HG03280 (cell line): ENCODE results near the gene EIF2B2.

Experiments
- ATAC-seq: cut with Tn5 transposase; IDR thresholded peaks from one replicate; pipeline ENCODE4 v1.9.1; 2021; ENCODE audit warnings: mild to moderate bottlenecking, moderate library complexity; ENCODE audit not compliant: unreplicated experiment

Gene EIF2B2

GRCh38 chr14:74973905-74974363 is 28.8 kb upstream of the EIF2B2 start:
- no peak for ATAC-seq

- no peak for ATAC-seq
These were observed 28.2 kb upstream of the EIF2B2 start for GRCh38 chr14:74974364-74975058.

- ATAC-seq: no peak
These were observed 27.5 kb upstream of the EIF2B2 start for GRCh38 chr14:74975059-74975810.

- no peak for ATAC-seq
These were observed 26.2 kb upstream of the EIF2B2 start for GRCh38 chr14:74976264-74977113.

- no peak for ATAC-seq
These were observed 25.4 kb upstream of the EIF2B2 start for GRCh38 chr14:74977164-74977900.

GRCh38 chr14:74977901-74978385 is 24.8 kb upstream of the EIF2B2 start:
- ATAC-seq: no peak

- no peak for ATAC-seq
These were observed 24.2 kb upstream of the EIF2B2 start for GRCh38 chr14:74978416-74978947.

- no peak for ATAC-seq
These were observed 23.7 kb upstream of the EIF2B2 start for GRCh38 chr14:74979029-74979428.

GRCh38 chr14:74979442-74980397 is 23.0 kb upstream of the EIF2B2 start:
- ATAC-seq: no peak

- ATAC-seq: no peak
These were observed 22.4 kb upstream of the EIF2B2 start for GRCh38 chr14:74980398-74980730.

- no peak for ATAC-seq
These were observed 21.8 kb upstream of the EIF2B2 start for GRCh38 chr14:74980731-74981461.

- ATAC-seq: no peak
These were observed 21.3 kb upstream of the EIF2B2 start for GRCh38 chr14:74981462-74981782.

GRCh38 chr14:74981833-74982232 is 20.9 kb upstream of the EIF2B2 start:
- no peak for ATAC-seq

GRCh38 chr14:74982661-74983060 is 20.1 kb upstream of the EIF2B2 start:
- ATAC-seq: no peak

- ATAC-seq: no peak
These were observed 19.4 kb upstream of the EIF2B2 start for GRCh38 chr14:74983343-74983742.

GRCh38 chr14:74984236-74985027 is 18.3 kb upstream of the EIF2B2 start:
- ATAC-seq: no peak

GRCh38 chr14:74985028-74985310 is 17.8 kb upstream of the EIF2B2 start:
- ATAC-seq: no peak

- no peak for ATAC-seq
These were observed 16.9 kb upstream of the EIF2B2 start for GRCh38 chr14:74985806-74986205.
